Brain microvascular endothelial cell (primary cell): ENCODE measurements around the gene TMPRSS11A.

ENCODE experiments used
- DNase-seq: peaks from one replicate; pipeline ENCODE4 v3.0.0-alpha.2; 2020
- H3K27ac ChIP-seq: fragments of 250-450 bp; sonication (Bioruptor Pico); 2 replicates; pipeline ENCODE4 v1.5.1; 2020; ENCODE audit warnings: mild to moderate bottlenecking, moderate library complexity
- H3K27me3 ChIP-seq: fragments of 250-450 bp; sonication (Bioruptor Pico); replicated peaks from 2 replicates; pipeline ENCODE4 v1.5.1; 2020; ENCODE audit warnings: mild to moderate bottlenecking
- H3K36me3 ChIP-seq: fragments of 250-450 bp; sonication (Bioruptor Pico); replicated peaks from 2 replicates; pipeline ENCODE4 v1.5.1; 2020; ENCODE audit warnings: mild to moderate bottlenecking
- H3K4me3 ChIP-seq: 2 replicates; pipeline ENCODE4 v1.5.1; 2011; ENCODE audit warnings: low read depth, mild to moderate bottlenecking, control low read depth, low read length, moderate library complexity
- CTCF ChIP-seq: IDR thresholded peaks from 2 replicates; pipeline ENCODE4 v1.5.1; 2011; ENCODE audit warnings: low read depth, mild to moderate bottlenecking, moderate library complexity, low read length, control low read depth, inconsistent platforms; ENCODE audit errors: missing control alignments
- in situ Hi-C: cut with HindIII; loops from 2 replicates; pipeline ENCODE4 v1.10.0; 2017; ENCODE audit warnings: low sequenced_read_pairs, low pct_ligation_motif_present

TMPRSS11A gene

GRCh38 chr4:67883458-67883857 lies 79.8 kb downstream of the TMPRSS11A start:
- TF ChIP-seq CTCF, result no peak
- no peak overlapping the region for H3K4me3 ChIP-seq
- in situ Hi-C loops, result no loop called here
- DNase-seq, result no peak
- H3K27ac ChIP-seq, result no peak overlapping the region
- H3K36me3 ChIP-seq, result no peaks in the 10 kb centered on the region
- no peaks in the 10 kb centered on the region for H3K27me3 ChIP-seq

- TF ChIP-seq CTCF, result no peak
- Histone ChIP-seq H3K27ac (no peak overlapping the region), H3K4me3 (no peak overlapping the region), H3K36me3 (no peaks in the 10 kb centered on the region), H3K27me3 (no peaks in the 10 kb centered on the region)
- in situ Hi-C loops, result no loop called here
- DNase-seq, result no peak
Measured at GRCh38 chr4:67880866-67881610, 82.3 kb downstream of the TMPRSS11A start.

- TF ChIP-seq CTCF, result no peak
- Histone ChIP-seq H3K27me3 (no peaks in the 10 kb centered on the region), H3K36me3 (no peaks in the 10 kb centered on the region), H3K4me3 (no peak overlapping the region), H3K27ac (no peak overlapping the region)
- in situ Hi-C loops, result no loop called here
- DNase-seq, result no peak
Measured at GRCh38 chr4:67879486-67879885, 83.8 kb downstream of the TMPRSS11A start.

- no peak for TF ChIP-seq CTCF
Measured at GRCh38 chr4:67877086-67877485, 86.2 kb downstream of the TMPRSS11A start.

DNA sequence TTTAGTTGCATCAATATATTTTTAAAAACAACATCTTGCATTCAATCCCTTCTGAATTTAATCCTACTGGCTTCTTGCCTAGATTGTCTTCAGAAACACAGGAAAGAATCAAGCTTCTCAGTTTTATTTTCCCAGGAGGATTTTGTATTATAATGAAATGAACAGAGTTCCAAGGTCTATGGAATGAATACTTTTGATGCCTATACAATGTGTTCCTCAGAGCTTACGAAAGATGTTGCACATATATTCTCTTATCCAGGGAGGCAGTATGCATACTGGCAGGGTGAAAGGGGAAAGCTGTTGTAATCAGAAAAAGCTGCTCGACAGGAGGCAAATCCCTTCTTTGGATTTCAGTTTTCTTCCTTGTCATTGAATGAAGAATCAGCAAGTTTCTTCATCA lies 88.3 kb downstream of the TMPRSS11A start:
- TF ChIP-seq CTCF, result no peak
- Histone ChIP-seq H3K27me3 (no peaks in the 10 kb centered on the region), H3K4me3 (no peak overlapping the region), H3K27ac (no peak overlapping the region), H3K36me3 (no peaks in the 10 kb centered on the region)
- DNase-seq, result no peak
- in situ Hi-C loops, result no loop called here

More at GRCh38 chr4:67877086-67877485, 86.2 kb downstream of the TMPRSS11A start:
- Histone ChIP-seq H3K4me3 (no peak overlapping the region), H3K27ac (no peak overlapping the region), H3K36me3 (no peaks in the 10 kb centered on the region), H3K27me3 (no peaks in the 10 kb centered on the region)
- in situ Hi-C loops, result no loop called here
- no peak for DNase-seq

GRCh38 chr4:67873116-67873515 lies 90.2 kb downstream of the TMPRSS11A start:
- H3K4me3 ChIP-seq, result no peak overlapping the region
- DNase-seq, result no peak
- H3K36me3 ChIP-seq, result no peaks in the 10 kb centered on the region
- no peak overlapping the region for H3K27ac ChIP-seq
- no peak for TF ChIP-seq CTCF
- in situ Hi-C loops, result no loop called here
- H3K27me3 ChIP-seq, result no peaks in the 10 kb centered on the region
